CD4-positive, alpha-beta T cell treated with Interferon gamma for 1 hour (primary cell): ENCODE data around the gene MIPOL1.

Source experiments
- DNase-seq: peaks from one replicate; pipeline ENCODE4 v3.0.0-alpha.2; 2020

MIPOL1 gene

GRCh38 chr14:37558740-37559139 is 361.0 kb downstream of the MIPOL1 start:
- DNase-seq: no peak

GRCh38 chr14:37559386-37559785 is 361.6 kb downstream of the MIPOL1 start:
- no peak for DNase-seq

GRCh38 chr14:37563189-37563588 is 365.5 kb downstream of the MIPOL1 start:
- DNase-seq: no peak

- no peak for DNase-seq
Measured at GRCh38 chr14:37565550-37565949, 367.8 kb downstream of the MIPOL1 start.

GRCh38 chr14:37566811-37567371 is 369.2 kb downstream of the MIPOL1 start:
- DNase-seq: no peak

- DNase-seq: no peak
Measured at GRCh38 chr14:37569729-37570128, 372.0 kb downstream of the MIPOL1 start.

GRCh38 chr14:37571391-37571790 is 373.7 kb downstream of the MIPOL1 start:
- no peak for DNase-seq

GRCh38 chr14:37573356-37573755 is 375.6 kb downstream of the MIPOL1 start:
- DNase-seq: no peak

- DNase-seq: no peak
Measured at GRCh38 chr14:37579274-37579673, 381.5 kb downstream of the MIPOL1 start.

GRCh38 chr14:37580146-37580545 is 382.4 kb downstream of the MIPOL1 start:
- DNase-seq: no peak

GRCh38 chr14:37583358-37584210 is 385.8 kb downstream of the MIPOL1 start:
- DNase-seq: no peak

GRCh38 chr14:37584211-37585100 is 386.7 kb downstream of the MIPOL1 start:
- DNase-seq: no peak

- no peak for DNase-seq
Measured at GRCh38 chr14:37585101-37585511, 387.4 kb downstream of the MIPOL1 start.

- DNase-seq: no peak
Measured at GRCh38 chr14:37585971-37586796, 388.4 kb downstream of the MIPOL1 start.

- DNase-seq: no peak
Measured at GRCh38 chr14:37586797-37587130, 389.0 kb downstream of the MIPOL1 start.

- DNase-seq: no peak
Measured at GRCh38 chr14:37587131-37587803, 389.5 kb downstream of the MIPOL1 start.

- DNase-seq: no peak
Measured at GRCh38 chr14:37587881-37588666, 390.3 kb downstream of the MIPOL1 start.

- DNase-seq: no peak
Measured at GRCh38 chr14:37588667-37588955, 390.9 kb downstream of the MIPOL1 start.

GRCh38 chr14:37588956-37589714 is 391.4 kb downstream of the MIPOL1 start:
- no peak for DNase-seq

GRCh38 chr14:37589715-37590427 is 392.1 kb downstream of the MIPOL1 start:
- no peak for DNase-seq
